ENCODE data around the gene ETV7.
A peak's percentile ranks its signal among the peaks of the same experiment; 100 is the strongest.

The ETV7 gene

GRCh38 chr6:36357872-36358225 is 29.6 kb downstream of the ETV7 start:
- TF ChIP-seq CTCF (conservative IDR thresholded peaks at IDR 0.05; ENCODE audit: low read depth, low read length), result no peak
- no peak overlapping the region for H3K4me3 ChIP-seq (ENCODE audit: low read length)
- DNase-seq (ENCODE audit: low read depth), result no peak

DNA sequence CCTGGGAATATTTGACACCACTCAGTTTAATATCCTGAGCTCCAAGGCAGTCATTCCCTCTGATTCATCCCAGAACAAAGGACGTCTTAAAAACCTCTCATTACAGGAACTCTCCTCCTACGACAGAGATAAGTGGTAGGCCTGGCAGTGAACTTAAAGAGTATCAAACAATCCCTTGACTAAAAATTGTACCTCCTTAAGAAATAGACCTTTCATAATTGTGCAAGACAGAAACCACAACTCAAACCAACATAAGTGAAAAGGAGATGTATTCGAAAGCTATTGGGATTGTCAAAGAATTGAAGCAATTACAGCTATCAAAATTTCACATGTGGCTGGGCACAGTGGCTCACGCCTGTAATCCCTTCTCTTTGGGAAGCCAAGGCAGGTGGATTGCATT is 31.6 kb downstream of the ETV7 start:
- no peak for DNase-seq (ENCODE audit: low read depth)
- TF ChIP-seq CTCF (conservative IDR thresholded peaks at IDR 0.05; ENCODE audit: low read depth, low read length), result no peak
- no peak overlapping the region for H3K4me3 ChIP-seq (ENCODE audit: low read length)

DNA sequence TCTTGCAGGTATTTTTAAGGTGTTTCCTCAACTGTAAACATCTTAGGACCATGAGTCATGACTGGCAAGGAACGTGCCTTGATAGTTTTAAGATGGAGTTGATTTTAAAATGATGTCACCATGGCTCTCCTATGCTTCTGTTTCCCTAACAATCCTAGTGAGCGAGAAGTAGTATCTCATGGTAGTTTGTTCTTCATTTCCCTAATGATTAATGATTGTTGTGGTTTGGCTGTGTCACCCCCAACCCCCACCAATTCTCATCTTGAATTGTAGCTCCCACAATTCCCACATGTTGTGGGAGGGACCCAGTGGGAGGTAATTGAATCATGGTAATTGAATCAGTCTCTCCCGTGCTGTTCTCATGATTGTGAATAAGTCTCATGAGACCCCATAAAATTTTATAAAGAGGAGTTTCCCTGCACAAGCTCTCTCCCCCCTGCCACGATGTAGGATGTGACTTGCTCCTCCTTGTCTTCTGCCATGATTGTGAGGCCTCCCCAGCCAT is 34.0 kb downstream of the ETV7 start:
- no peak for DNase-seq (ENCODE audit: low read depth)
- TF ChIP-seq CTCF (conservative IDR thresholded peaks at IDR 0.05; ENCODE audit: low read depth, low read length), result no peak
- no peak overlapping the region for H3K4me3 ChIP-seq (ENCODE audit: low read length)

DNA sequence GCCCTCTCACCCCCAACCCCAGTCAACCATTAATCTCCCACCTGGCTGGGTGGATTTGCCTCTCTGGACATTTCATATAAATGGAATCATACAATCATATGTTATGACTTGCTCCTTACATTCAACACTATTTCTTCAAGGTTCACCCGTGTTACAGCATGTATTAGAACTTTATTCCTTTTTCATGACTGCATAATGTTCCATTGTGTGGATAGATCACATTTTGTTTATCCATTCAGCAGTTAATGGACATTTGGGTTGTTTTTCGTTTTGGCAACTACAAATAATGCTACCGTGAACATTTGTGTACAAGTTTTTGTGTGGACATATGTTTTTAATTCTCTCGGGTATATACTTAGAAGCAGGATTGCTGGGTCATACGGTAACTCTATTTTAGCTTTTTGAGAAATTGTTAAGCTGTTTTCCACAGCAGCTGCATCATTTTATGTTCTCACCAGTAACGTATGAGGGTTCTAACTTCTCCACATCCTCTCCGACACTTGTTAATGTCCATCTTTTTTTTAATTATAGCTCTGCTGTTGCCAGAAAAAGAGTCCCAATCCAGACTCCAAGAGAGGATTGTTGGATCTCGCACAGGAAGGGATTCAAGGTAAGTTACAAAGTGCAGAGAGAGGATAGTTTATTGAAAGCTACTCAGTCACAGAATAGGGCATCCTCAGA is 34.9 kb downstream of the ETV7 start:
- DNase-seq (ENCODE audit: low read depth), result no peak
- no peak overlapping the region for H3K4me3 ChIP-seq (ENCODE audit: low read length)
- TF ChIP-seq CTCF (conservative IDR thresholded peaks at IDR 0.05; ENCODE audit: low read depth, low read length), result no peak

- no peak for TF ChIP-seq CTCF (conservative IDR thresholded peaks at IDR 0.05; ENCODE audit: low read depth, low read length)
- peak; percentile 63 for DNase-seq (ENCODE audit: low read depth)
- no peak overlapping the region for H3K4me3 ChIP-seq (ENCODE audit: low read length)
Measured at GRCh38 chr6:36350681-36351571, 36.5 kb downstream of the ETV7 start.

GRCh38 chr6:36350082-36350481 is 37.4 kb downstream of the ETV7 start:
- no peak for DNase-seq (ENCODE audit: low read depth)
- no peak overlapping the region for H3K4me3 ChIP-seq (ENCODE audit: low read length)
- TF ChIP-seq CTCF (conservative IDR thresholded peaks at IDR 0.05; ENCODE audit: low read depth, low read length), result no peak
